IPS-18a (cell line): ENCODE measurements around the gene PPP1CC.

Experiments used
- H3K27ac ChIP-seq: one replicate; pipeline ENCODE4 v1.5.1; 2013; ENCODE audit warnings: low read length
- H3K27me3 ChIP-seq: one replicate; pipeline ENCODE4 v1.6.1; 2013; ENCODE audit warnings: mild to moderate bottlenecking, low read length; ENCODE audit not compliant: control insufficient read depth, insufficient read depth
- H3K36me3 ChIP-seq: one replicate; pipeline ENCODE4 v1.6.1; 2013; ENCODE audit warnings: low read depth, low read length; ENCODE audit not compliant: control insufficient read depth
- H3K4me1 ChIP-seq: one replicate; pipeline ENCODE4 v1.6.1; 2013; ENCODE audit warnings: low read depth, low read length; ENCODE audit not compliant: control insufficient read depth
- H3K4me3 ChIP-seq: one replicate; pipeline ENCODE4 v1.5.1; 2013; ENCODE audit warnings: low read length
- H3K9ac ChIP-seq: one replicate; pipeline ENCODE4 v1.6.1; 2013; ENCODE audit warnings: mild to moderate bottlenecking, low read length, moderate library complexity
- H3K9me3 ChIP-seq: one replicate; pipeline ENCODE4 v1.6.1; 2013; ENCODE audit warnings: low read depth, low read length; ENCODE audit not compliant: control insufficient read depth

PPP1CC gene

GRCh38 chr12:110742718-110743570 is at the start of gene PPP1CC:
Gene PPP1CC (minus strand): TSS chr12:110742891. CDS start chr12:110742707, 184 bp downstream.
- H3K4me3 ChIP-seq, result peak within 1 kb of the TSS; percentile 93
- peak within 1 kb of the TSS; percentile 95 for H3K9ac ChIP-seq
- H3K27ac ChIP-seq, result peak within 1 kb of the TSS; percentile 65

GRCh38 chr12:110791589-110791988 is 48.9 kb upstream of the PPP1CC start:
- Histone ChIP-seq H3K9ac (no peak overlapping the region), H3K27ac (no peak overlapping the region), H3K4me1 (no peaks in the 10 kb centered on the region), H3K4me3 (no peak overlapping the region), H3K36me3 (no peaks in the 10 kb centered on the region), H3K27me3 (no peaks in the 10 kb centered on the region), H3K9me3 (no peaks in the 10 kb centered on the region)

More at GRCh38 chr12:110742718-110743570, at the start of gene PPP1CC:
- Histone ChIP-seq H3K9me3 (no peaks in the 10 kb centered on the region), H3K4me1 (peaks cover 25% of the 10 kb centered on the region), H3K27me3 (no peaks in the 10 kb centered on the region), H3K36me3 (peaks cover 3% of the 10 kb centered on the region)

GRCh38 chr12:110790301-110790700 is 47.6 kb upstream of the PPP1CC start:
- H3K36me3 ChIP-seq, result no peaks in the 10 kb centered on the region
- no peak overlapping the region for H3K9ac ChIP-seq
- no peaks in the 10 kb centered on the region for H3K9me3 ChIP-seq
- H3K27me3 ChIP-seq, result no peaks in the 10 kb centered on the region
- H3K4me1 ChIP-seq, result no peaks in the 10 kb centered on the region
- H3K27ac ChIP-seq, result no peak overlapping the region
- H3K4me3 ChIP-seq, result no peak overlapping the region

- Histone ChIP-seq H3K4me1 (no peaks in the 10 kb centered on the region), H3K27me3 (no peaks in the 10 kb centered on the region), H3K36me3 (no peaks in the 10 kb centered on the region), H3K4me3 (no peak overlapping the region), H3K9ac (no peak overlapping the region), H3K9me3 (no peaks in the 10 kb centered on the region), H3K27ac (no peak overlapping the region)
These were observed 43.3 kb upstream of the PPP1CC start for GRCh38 chr12:110786012-110786411.

GRCh38 chr12:110785240-110785639 is 42.5 kb upstream of the PPP1CC start:
- H3K4me3 ChIP-seq, result no peak overlapping the region
- H3K4me1 ChIP-seq, result no peaks in the 10 kb centered on the region
- no peaks in the 10 kb centered on the region for H3K36me3 ChIP-seq
- H3K9ac ChIP-seq, result no peak overlapping the region
- H3K27me3 ChIP-seq, result no peaks in the 10 kb centered on the region
- H3K9me3 ChIP-seq, result no peaks in the 10 kb centered on the region
- H3K27ac ChIP-seq, result no peak overlapping the region

GRCh38 chr12:110782922-110783321 is 40.2 kb upstream of the PPP1CC start:
- no peak overlapping the region for H3K4me3 ChIP-seq
- H3K4me1 ChIP-seq, result no peaks in the 10 kb centered on the region
- H3K27me3 ChIP-seq, result no peaks in the 10 kb centered on the region

GRCh38 chr12:110782094-110782493 is 39.4 kb upstream of the PPP1CC start:
- no peaks in the 10 kb centered on the region for H3K27me3 ChIP-seq
- no peak overlapping the region for H3K9ac ChIP-seq
- no peaks in the 10 kb centered on the region for H3K36me3 ChIP-seq
- H3K27ac ChIP-seq, result no peak overlapping the region
- no peak overlapping the region for H3K4me3 ChIP-seq
- no peaks in the 10 kb centered on the region for H3K9me3 ChIP-seq
- H3K4me1 ChIP-seq, result no peaks in the 10 kb centered on the region

More at GRCh38 chr12:110782922-110783321, 40.2 kb upstream of the PPP1CC start:
- no peaks in the 10 kb centered on the region for H3K36me3 ChIP-seq
- H3K9ac ChIP-seq, result no peak overlapping the region
- no peak overlapping the region for H3K27ac ChIP-seq
- H3K9me3 ChIP-seq, result no peaks in the 10 kb centered on the region

- Histone ChIP-seq H3K27ac (no peak overlapping the region), H3K9me3 (no peaks in the 10 kb centered on the region), H3K36me3 (no peaks in the 10 kb centered on the region), H3K27me3 (no peaks in the 10 kb centered on the region), H3K4me3 (no peak overlapping the region), H3K9ac (no peak overlapping the region), H3K4me1 (no peaks in the 10 kb centered on the region)
These were observed 37.8 kb upstream of the PPP1CC start for GRCh38 chr12:110780448-110780847.

- H3K9me3 ChIP-seq, result no peaks in the 10 kb centered on the region
- H3K9ac ChIP-seq, result no peak overlapping the region
- H3K27ac ChIP-seq, result no peak overlapping the region
- no peaks in the 10 kb centered on the region for H3K27me3 ChIP-seq
- no peak overlapping the region for H3K4me3 ChIP-seq
- H3K36me3 ChIP-seq, result no peaks in the 10 kb centered on the region
- H3K4me1 ChIP-seq, result no peaks in the 10 kb centered on the region
These were observed 36.3 kb upstream of the PPP1CC start for GRCh38 chr12:110778833-110779577.

GRCh38 chr12:110776410-110776809 is 33.7 kb upstream of the PPP1CC start:
- Histone ChIP-seq H3K27me3 (no peaks in the 10 kb centered on the region), H3K27ac (no peak overlapping the region), H3K9ac (no peak overlapping the region), H3K9me3 (no peaks in the 10 kb centered on the region), H3K4me1 (no peaks in the 10 kb centered on the region), H3K36me3 (no peaks in the 10 kb centered on the region), H3K4me3 (no peak overlapping the region)

GRCh38 chr12:110775997-110776396 is 33.3 kb upstream of the PPP1CC start:
- Histone ChIP-seq H3K4me3 (no peak overlapping the region), H3K9me3 (no peaks in the 10 kb centered on the region), H3K27me3 (no peaks in the 10 kb centered on the region), H3K36me3 (no peaks in the 10 kb centered on the region), H3K9ac (no peak overlapping the region), H3K4me1 (no peaks in the 10 kb centered on the region), H3K27ac (no peak overlapping the region)
